WERI-Rb-1 (cell line): ENCODE measurements around the gene CCDC17.

Experiments
- DNase-seq: peaks from one replicate; pipeline ENCODE4 v3.0.0-alpha.2; 2020
- H3K27ac ChIP-seq: fragments of 250-450 bp; sonication (Bioruptor Pico); 2 replicates; pipeline ENCODE4 v1.5.1; 2020; ENCODE audit warnings: mild to moderate bottlenecking, moderate library complexity
- H3K27me3 ChIP-seq: fragments of 250-450 bp; sonication (Bioruptor Pico); 2 replicates; pipeline ENCODE4 v1.5.1; 2021; ENCODE audit warnings: mild to moderate bottlenecking, low read depth, moderate library complexity; ENCODE audit not compliant: insufficient read depth, severe bottlenecking
- H3K36me3 ChIP-seq: fragments of 250-450 bp; sonication (Bioruptor Pico); 2 replicates; pipeline ENCODE4 v1.5.1; 2020; ENCODE audit warnings: mild to moderate bottlenecking, moderate library complexity
- H3K4me3 ChIP-seq: 2 replicates; pipeline ENCODE4 v1.5.1; 2011; ENCODE audit warnings: low read depth, mild to moderate bottlenecking, control low read depth, low read length
- H3K9me3 ChIP-seq: fragments of 250-450 bp; sonication (Bioruptor Pico); 2 replicates; pipeline ENCODE4 v1.5.1; 2021; ENCODE audit warnings: mild to moderate bottlenecking, moderate library complexity; ENCODE audit not compliant: severe bottlenecking
- CTCF ChIP-seq: IDR thresholded peaks from 2 replicates; pipeline ENCODE4 v1.5.1; 2011; ENCODE audit warnings: low read depth, mild to moderate bottlenecking, control low read depth, inconsistent platforms, low read length

CCDC17 gene

GRCh38 chr1:45640293-45640692 is 16.4 kb upstream of the CCDC17 start:
- no peak overlapping the region for H3K4me3 ChIP-seq
- peaks cover 47% of the 10 kb centered on the region for H3K36me3 ChIP-seq
- DNase-seq = no peak
- no peak overlapping the region for H3K27ac ChIP-seq
- H3K27me3 ChIP-seq = no peaks in the 10 kb centered on the region
- no peak for TF ChIP-seq CTCF
- no peaks in the 10 kb centered on the region for H3K9me3 ChIP-seq

- Histone ChIP-seq H3K4me3 (no peak overlapping the region), H3K9me3 (no peaks in the 10 kb centered on the region), H3K27me3 (no peaks in the 10 kb centered on the region), H3K27ac (no peak overlapping the region), H3K36me3 (peaks cover 82% of the 10 kb centered on the region)
- no peak for TF ChIP-seq CTCF
- DNase-seq = no peak
These were observed 11.4 kb upstream of the CCDC17 start for GRCh38 chr1:45635211-45635610.

- H3K27ac ChIP-seq = no peak overlapping the region
- no peak for DNase-seq
- no peak overlapping the region for H3K4me3 ChIP-seq
- TF ChIP-seq CTCF = no peak
- no peaks in the 10 kb centered on the region for H3K27me3 ChIP-seq
- peaks cover 79% of the 10 kb centered on the region for H3K36me3 ChIP-seq
- no peaks in the 10 kb centered on the region for H3K9me3 ChIP-seq
These were observed 6.6 kb upstream of the CCDC17 start for GRCh38 chr1:45630429-45630828.

GRCh38 chr1:45629035-45629434 is 5.2 kb upstream of the CCDC17 start:
- Histone ChIP-seq H3K27ac (no peak overlapping the region), H3K9me3 (no peaks in the 10 kb centered on the region), H3K27me3 (no peaks in the 10 kb centered on the region), H3K36me3 (peaks cover 74% of the 10 kb centered on the region), H3K4me3 (no peak overlapping the region)
- no peak for DNase-seq
- no peak for TF ChIP-seq CTCF

- H3K27me3 ChIP-seq = no peaks in the 10 kb centered on the region
- no peaks in the 10 kb centered on the region for H3K9me3 ChIP-seq
- TF ChIP-seq CTCF = no peak
- H3K36me3 ChIP-seq = peaks cover 40% of the 10 kb centered on the region
- H3K27ac ChIP-seq = no peak overlapping the region
- no peak for DNase-seq
- no peak overlapping the region for H3K4me3 ChIP-seq
These were observed 1.1 kb downstream of the CCDC17 start for GRCh38 chr1:45622524-45623394.
